OCI-LY7 (cell line): Measurements from ENCODE around the gene SPRY4. TPM values are rescaled to one million over a fixed set of nuclear protein-coding genes. Genes with fewer than 3 reads are reported as not detected.

Source experiments
- BruUV-seq: library from RNA; stranded (reverse); fragments of 400-500 nt; replicated peaks from 2 replicates; lab custom pipeline; 2021; lab: Mats Ljungman, UMichigan
- CTCF ChIA-PET: fragments of 300-600 bp; sonication (Branson Sonifier 250); formaldehyde crosslinking; loops from one replicate; lab custom pipeline; 2022; ENCODE audit warnings: antibody characterized with exemption; ENCODE audit not compliant: unreplicated experiment; lab: Charles Lee
- POLR2A ChIA-PET: fragments of 300-600 bp; sonication (Branson Sonifier 250); formaldehyde crosslinking; loops from one replicate; lab custom pipeline; 2022; ENCODE audit warnings: antibody characterized with exemption; lab: Charles Lee
- DNase-seq: peaks from one replicate; pipeline ENCODE4 v3.0.0-alpha.2; 2015; ENCODE audit warnings: low spot score
- H2AFZ ChIP-seq: fragments of 200-600 bp; sonication (generic), shearing (Covaris generic); 2 replicates; pipeline ENCODE4 v1.6.1; 2014; ENCODE audit warnings: mild to moderate bottlenecking, antibody characterized with exemption, low read length, moderate library complexity
- H3K27ac ChIP-seq: fragments of 200-600 bp; sonication (generic); 2 replicates; pipeline ENCODE4 v1.5.1; 2014; ENCODE audit warnings: mixed run types, low read depth, mild to moderate bottlenecking, moderate library complexity, low read length, inconsistent platforms; ENCODE audit not compliant: poor library complexity, severe bottlenecking
- H3K36me3 ChIP-seq: fragments of 200-600 bp; sonication (generic); 2 replicates; pipeline ENCODE4 v1.6.1; 2014; ENCODE audit warnings: mild to moderate bottlenecking, antibody characterized with exemption, low read length, moderate library complexity, mixed read lengths; ENCODE audit not compliant: insufficient read depth
- H3K4me1 ChIP-seq: fragments of 200-600 bp; sonication (generic); 2 replicates; pipeline ENCODE4 v1.5.1; 2014; ENCODE audit warnings: mild to moderate bottlenecking, low read length; ENCODE audit not compliant: insufficient read depth, poor library complexity, severe bottlenecking
- H3K4me2 ChIP-seq: fragments of 200-600 bp; sonication (generic); 2 replicates; pipeline ENCODE4 v1.6.1; 2014; ENCODE audit warnings: mild to moderate bottlenecking, low read length
- H3K4me3 ChIP-seq: fragments of 200-600 bp; sonication (generic); 2 replicates; pipeline ENCODE4 v1.5.1; 2014; ENCODE audit warnings: mild to moderate bottlenecking, low read depth, low read length; ENCODE audit not compliant: poor library complexity, severe bottlenecking
- H3K79me2 ChIP-seq: fragments of 200-600 bp; sonication (generic); 2 replicates; pipeline ENCODE4 v1.6.1; 2016; ENCODE audit warnings: low read depth, mild to moderate bottlenecking, low read length, moderate library complexity, mixed read lengths; ENCODE audit not compliant: insufficient read depth
- H3K9me2 ChIP-seq: fragments of 200-600 bp; sonication (generic); 2 replicates; pipeline ENCODE4 v1.6.1; 2016; ENCODE audit warnings: mild to moderate bottlenecking, low read length, mixed read lengths; ENCODE audit not compliant: insufficient read depth
- H3K9me3 ChIP-seq: fragments of 200-600 bp; sonication (generic); 2 replicates; pipeline ENCODE4 v1.6.1; 2014; ENCODE audit warnings: mild to moderate bottlenecking, mixed run types, low read length, mixed read lengths
- H4K20me1 ChIP-seq: fragments of 200-600 bp; sonication (generic); 2 replicates; pipeline ENCODE4 v1.6.1; 2014; ENCODE audit warnings: mild to moderate bottlenecking, antibody characterized with exemption, low read length, moderate library complexity, mixed read lengths; ENCODE audit not compliant: insufficient read depth
- EZH2phosphoT487 ChIP-seq: fragments of 200-600 bp; sonication (generic); IDR thresholded peaks from 2 replicates; pipeline ENCODE4 v1.6.1; 2018; ENCODE audit warnings: low read depth, borderline replicate concordance, mild to moderate bottlenecking, mixed run types, antibody characterized with exemption, low read length, moderate library complexity, mixed read lengths
- intact Hi-C: fragments of 100-400 bp; cut with micrococcal nuclease; formaldehyde crosslinking; loops from one replicate; pipeline ENCODE4 v1.10.0; 2022; ENCODE audit not compliant: unreplicated experiment
- total RNA-seq, 2 experiments: library from RNA; depleted of rRNA in 1 of 2; stranded (reverse); fragments of >200 nt in 1 of 2; shearing (Covaris generic) in 1 of 2; gene quantifications; 2 replicates each; pipeline ENCODE4 v1.2.3, GENCODE V29; 2014 to 2022
- TF ChIP-seq, protein P1 (sequence below): fragments of 200-600 bp; sonication (generic); conservative IDR thresholded peaks from 2 replicates; pipeline ENCODE4 v1.5.1; 2014; ENCODE audit warnings: mild to moderate bottlenecking, antibody characterized with exemption, low read length, moderate library complexity, mixed read lengths

Gene SPRY4
- total RNA-seq, 2 experiments from 2014 or later: not detected

- CTCF ChIA-PET: no interaction called here
- H3K27ac ChIP-seq: no peak overlapping the region
- H3K9me2 ChIP-seq: no peaks in the 10 kb centered on the region
- H3K4me1 ChIP-seq: no peaks in the 10 kb centered on the region
- DNase-seq: no peak
- intact Hi-C loops: no loop called here
- no peaks in the 10 kb centered on the region for H3K9me3 ChIP-seq
- H3K79me2 ChIP-seq: no peaks in the 10 kb centered on the region
- POLR2A ChIA-PET: no interaction called here
- no TSS peak for BruUV-seq
- H3K4me3 ChIP-seq: no peak overlapping the region
- no peak overlapping the region for H3K4me2 ChIP-seq
- H3K36me3 ChIP-seq: no peaks in the 10 kb centered on the region
- H2AFZ ChIP-seq: no peak overlapping the region
- TF ChIP-seq, protein P1, sequence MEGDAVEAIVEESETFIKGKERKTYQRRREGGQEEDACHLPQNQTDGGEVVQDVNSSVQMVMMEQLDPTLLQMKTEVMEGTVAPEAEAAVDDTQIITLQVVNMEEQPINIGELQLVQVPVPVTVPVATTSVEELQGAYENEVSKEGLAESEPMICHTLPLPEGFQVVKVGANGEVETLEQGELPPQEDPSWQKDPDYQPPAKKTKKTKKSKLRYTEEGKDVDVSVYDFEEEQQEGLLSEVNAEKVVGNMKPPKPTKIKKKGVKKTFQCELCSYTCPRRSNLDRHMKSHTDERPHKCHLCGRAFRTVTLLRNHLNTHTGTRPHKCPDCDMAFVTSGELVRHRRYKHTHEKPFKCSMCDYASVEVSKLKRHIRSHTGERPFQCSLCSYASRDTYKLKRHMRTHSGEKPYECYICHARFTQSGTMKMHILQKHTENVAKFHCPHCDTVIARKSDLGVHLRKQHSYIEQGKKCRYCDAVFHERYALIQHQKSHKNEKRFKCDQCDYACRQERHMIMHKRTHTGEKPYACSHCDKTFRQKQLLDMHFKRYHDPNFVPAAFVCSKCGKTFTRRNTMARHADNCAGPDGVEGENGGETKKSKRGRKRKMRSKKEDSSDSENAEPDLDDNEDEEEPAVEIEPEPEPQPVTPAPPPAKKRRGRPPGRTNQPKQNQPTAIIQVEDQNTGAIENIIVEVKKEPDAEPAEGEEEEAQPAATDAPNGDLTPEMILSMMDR: no peak
- H4K20me1 ChIP-seq: no peaks in the 10 kb centered on the region
Observed at GRCh38 chr5:142308358-142308757, 16.5 kb downstream of the SPRY4 start.

GRCh38 chr5:142307146-142307890, 17.5 kb downstream of the SPRY4 start:
- no TSS peak for BruUV-seq
- intact Hi-C loops: no loop called here
- Histone ChIP-seq H3K9me2 (no peaks in the 10 kb centered on the region), H3K79me2 (no peaks in the 10 kb centered on the region), H2AFZ (no peak overlapping the region), H3K4me1 (no peaks in the 10 kb centered on the region), H3K9me3 (no peaks in the 10 kb centered on the region), H3K4me3 (no peak overlapping the region), H4K20me1 (no peaks in the 10 kb centered on the region), H3K36me3 (no peaks in the 10 kb centered on the region), H3K27ac (no peak overlapping the region), H3K4me2 (no peak overlapping the region)
- DNase-seq: no peak
- ChIA-PET CTCF (no interaction called here), POLR2A (interaction anchor here (0.7 to 0.9 kb wide), 3 partner anchors 10 to 39 kb away, joined by 3 to 5 read pairs (median 3); no protein-coding TSS in a partner anchor)
- no peak for TF ChIP-seq EZH2phosphoT487
- TF ChIP-seq, protein P1: no peak

- DNase-seq: no peak
- Histone ChIP-seq H3K4me1 (no peaks in the 10 kb centered on the region), H3K9me3 (no peaks in the 10 kb centered on the region), H4K20me1 (no peaks in the 10 kb centered on the region), H3K4me2 (no peak overlapping the region), H3K27ac (no peak overlapping the region), H3K9me2 (no peaks in the 10 kb centered on the region), H3K36me3 (no peaks in the 10 kb centered on the region), H3K4me3 (no peak overlapping the region), H3K79me2 (no peaks in the 10 kb centered on the region), H2AFZ (no peak overlapping the region)
- ChIA-PET CTCF (no interaction called here), POLR2A (interaction anchor here (0.7 kb wide), 2 partner anchors 28 to 1000 kb away, joined by 4 to 7 read pairs; no protein-coding TSS in a partner anchor)
- TF ChIP-seq, protein P1: no peak
- no peak for TF ChIP-seq EZH2phosphoT487
- intact Hi-C loops: no loop called here
- BruUV-seq: no TSS peak
Observed at GRCh38 chr5:142306077-142306502, 18.7 kb downstream of the SPRY4 start.
